DMS 273 (cell line): Measurements from ENCODE around the gene ANO1.

Experiments
- DNase-seq: peaks from one replicate; lab custom pipeline; 2025; ENCODE audit not compliant: unreplicated experiment; lab: John Stamatoyannopoulos, UW

The ANO1 gene

GRCh38 chr11:70133771-70134335 is 55.7 kb downstream of the ANO1 start:
- DNase-seq: no peak

GRCh38 chr11:70134490-70134889 is 56.4 kb downstream of the ANO1 start:
- no peak for DNase-seq

GRCh38 chr11:70135142-70135541 is 57.0 kb downstream of the ANO1 start:
- DNase-seq: no peak

- DNase-seq: no peak
These were observed 57.5 kb downstream of the ANO1 start for GRCh38 chr11:70135625-70136059.

GRCh38 chr11:70137383-70137782 is 59.3 kb downstream of the ANO1 start:
- no peak for DNase-seq

- no peak for DNase-seq
These were observed 60.3 kb downstream of the ANO1 start for GRCh38 chr11:70138403-70138802.

GRCh38 chr11:70139785-70140410 is 61.8 kb downstream of the ANO1 start:
- DNase-seq: no peak

GRCh38 chr11:70140711-70141485 is 62.8 kb downstream of the ANO1 start:
- DNase-seq: no peak

GRCh38 chr11:70141486-70142220 is 63.5 kb downstream of the ANO1 start:
- peak; percentile 7 for DNase-seq

GRCh38 chr11:70142221-70142875 is 64.2 kb downstream of the ANO1 start:
- no peak for DNase-seq

- no peak for DNase-seq
These were observed 66.1 kb downstream of the ANO1 start for GRCh38 chr11:70144262-70144661.

GRCh38 chr11:70145071-70145470 is 67.0 kb downstream of the ANO1 start:
- DNase-seq: no peak

- no peak for DNase-seq
These were observed 67.7 kb downstream of the ANO1 start for GRCh38 chr11:70145841-70146240.

GRCh38 chr11:70146299-70146698 is 68.2 kb downstream of the ANO1 start:
- no peak for DNase-seq

GRCh38 chr11:70146895-70147520 is 68.9 kb downstream of the ANO1 start:
- DNase-seq: no peak

- no peak for DNase-seq
These were observed 69.6 kb downstream of the ANO1 start for GRCh38 chr11:70147668-70148067.

GRCh38 chr11:70151671-70152070 is 73.6 kb downstream of the ANO1 start:
- no peak for DNase-seq

- DNase-seq: no peak
These were observed 75.1 kb downstream of the ANO1 start for GRCh38 chr11:70153133-70153727.

GRCh38 chr11:70155386-70155785 is 77.3 kb downstream of the ANO1 start:
- peak; percentile 14 for DNase-seq
